DMS53 (cell line): ENCODE measurements around the gene IRF2BPL.

ENCODE experiments used
- DNase-seq: peaks from one replicate; lab custom pipeline; 2025; lab: John Stamatoyannopoulos, UW

The IRF2BPL gene

DNA sequence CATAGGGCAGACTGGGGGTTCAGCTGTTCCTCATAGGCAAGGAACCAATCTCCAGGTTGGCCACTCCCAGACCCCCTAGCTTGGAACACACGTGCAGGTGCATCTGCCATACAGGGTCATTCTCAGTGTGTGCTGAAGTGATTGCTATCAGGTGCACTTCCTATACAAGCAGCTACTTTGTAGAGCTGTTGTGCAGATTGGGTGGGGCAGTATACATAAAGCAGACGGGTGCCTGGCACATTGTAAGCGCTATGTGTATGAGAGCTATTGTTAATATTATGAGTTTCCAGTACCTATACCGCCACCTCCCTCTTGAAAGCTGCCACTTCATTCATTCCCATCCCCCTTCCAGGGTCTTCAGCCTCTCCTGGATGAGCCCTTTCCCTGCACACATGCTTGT, 17.3 kb downstream of the IRF2BPL start:
- DNase-seq = no peak

DNA sequence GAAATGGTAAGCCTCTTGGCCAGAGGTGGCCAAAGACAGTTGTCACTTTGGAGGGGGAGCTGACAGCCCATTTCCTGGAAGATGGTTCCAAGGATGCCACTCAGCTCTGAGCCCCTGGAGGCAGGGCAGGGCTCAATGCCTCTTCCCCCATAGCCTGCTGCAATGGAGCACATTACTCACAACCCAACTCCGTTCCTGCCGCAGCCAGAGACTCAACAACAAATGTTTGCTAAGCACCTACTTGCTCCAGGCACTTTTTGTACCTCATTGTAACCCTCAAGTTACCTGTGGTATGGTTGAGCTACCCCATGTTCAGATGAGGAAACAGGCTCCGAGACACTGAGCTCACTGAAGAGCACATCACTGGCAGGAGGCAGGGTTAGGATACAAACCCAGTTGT, 19.5 kb downstream of the IRF2BPL start:
- no peak for DNase-seq

DNA sequence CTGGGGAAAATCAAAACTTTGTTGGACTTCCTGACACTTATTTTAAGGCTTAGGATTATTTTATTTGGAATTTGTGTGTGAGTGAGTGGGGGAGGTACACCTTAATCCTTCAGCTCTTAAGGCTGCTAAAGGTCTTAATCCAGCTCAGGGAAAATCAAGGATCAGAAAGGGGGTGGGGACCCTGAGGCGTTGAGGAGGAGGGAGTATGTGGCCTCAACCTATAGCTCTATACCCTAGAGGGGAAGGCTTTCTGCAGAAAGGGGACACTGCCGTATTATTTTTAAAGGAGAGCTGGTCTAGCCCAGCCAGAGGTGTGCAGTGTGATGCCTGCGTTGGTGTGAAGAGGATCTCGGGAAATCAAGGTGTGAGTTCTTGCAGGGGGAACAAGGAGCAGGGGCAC, 20.0 kb downstream of the IRF2BPL start:
- DNase-seq = no peak

DNA sequence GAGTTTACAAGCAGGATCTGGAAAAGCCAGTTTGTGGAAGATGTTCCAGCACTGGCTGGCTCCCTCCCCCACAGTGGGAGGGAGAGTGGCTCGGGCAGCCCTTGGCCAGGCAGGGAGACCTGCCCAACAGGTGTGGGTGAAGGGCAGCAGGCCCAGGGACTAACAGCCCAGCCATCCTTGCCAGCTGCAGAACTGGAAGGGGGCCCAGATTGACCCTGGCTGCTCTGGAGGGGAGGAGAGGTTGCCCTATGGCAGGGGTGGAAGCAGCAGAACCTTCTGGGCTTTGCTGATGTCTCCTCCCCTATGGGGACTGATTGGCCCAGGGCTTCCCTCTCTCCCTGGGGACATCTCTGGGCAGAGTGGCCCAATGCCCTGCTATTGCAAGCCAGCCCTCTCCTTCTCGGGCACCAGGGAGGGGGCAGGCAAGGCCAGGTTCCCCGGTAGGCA, 20.5 kb downstream of the IRF2BPL start:
- peak; percentile 96 for DNase-seq

DNA sequence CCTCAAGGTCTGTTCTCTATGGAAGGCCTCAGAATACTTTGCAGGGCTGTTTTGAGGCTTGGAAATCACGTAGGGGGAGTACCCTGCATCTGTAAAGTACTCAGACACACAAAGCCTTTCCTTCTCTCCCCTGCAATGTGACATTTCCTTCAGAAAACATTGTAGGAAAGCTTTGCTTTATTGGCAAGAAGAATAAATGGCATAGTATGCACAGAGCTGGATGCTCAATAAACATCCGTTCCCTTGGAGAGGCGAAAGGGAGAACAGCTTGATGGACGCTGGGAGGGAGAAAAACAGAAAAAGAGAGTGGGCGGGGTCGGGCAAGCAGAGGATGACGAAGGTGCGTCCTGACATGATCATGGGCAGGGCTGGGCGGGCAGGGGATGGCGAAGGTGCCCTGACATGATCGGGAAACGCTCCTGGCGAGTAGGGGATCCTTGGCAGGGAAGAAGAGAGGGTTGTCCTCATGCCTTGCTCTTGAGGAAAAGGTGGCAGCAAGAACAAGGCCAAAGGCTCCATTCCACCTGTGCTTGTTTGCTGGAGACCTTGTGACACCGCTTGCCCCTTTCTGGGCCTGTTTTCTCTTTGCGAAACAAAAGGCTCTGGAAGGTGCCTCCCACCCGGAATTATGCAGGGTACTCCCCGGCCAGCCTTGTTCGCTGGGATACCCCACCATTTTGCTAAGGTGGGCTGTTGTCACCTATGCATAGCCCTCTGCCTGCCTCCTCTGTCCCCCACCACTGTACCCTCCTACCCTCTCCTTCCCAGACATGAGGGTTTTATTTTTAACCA, 21.1 kb downstream of the IRF2BPL start:
- peak; percentile 85 for DNase-seq

DNA sequence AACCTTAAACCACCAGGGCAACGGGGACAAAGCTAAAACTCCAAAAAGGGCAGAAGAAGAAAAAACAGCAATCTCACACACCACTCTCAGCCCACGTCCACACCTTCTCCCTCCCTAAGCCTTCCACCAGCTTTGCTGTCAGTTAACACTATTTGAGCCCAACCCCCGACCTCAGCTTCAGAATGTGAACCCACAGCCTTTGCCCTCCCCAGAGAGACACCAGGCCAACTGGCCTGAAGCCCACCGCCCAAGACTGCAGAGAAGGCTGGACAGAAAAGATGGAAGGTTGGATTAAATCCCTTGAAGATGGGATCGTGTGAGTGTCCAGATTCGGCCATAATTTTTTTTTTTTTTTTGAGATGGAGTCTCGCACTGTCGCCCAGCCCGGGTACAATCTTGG, 22.4 kb downstream of the IRF2BPL start:
- DNase-seq = no peak

DNA sequence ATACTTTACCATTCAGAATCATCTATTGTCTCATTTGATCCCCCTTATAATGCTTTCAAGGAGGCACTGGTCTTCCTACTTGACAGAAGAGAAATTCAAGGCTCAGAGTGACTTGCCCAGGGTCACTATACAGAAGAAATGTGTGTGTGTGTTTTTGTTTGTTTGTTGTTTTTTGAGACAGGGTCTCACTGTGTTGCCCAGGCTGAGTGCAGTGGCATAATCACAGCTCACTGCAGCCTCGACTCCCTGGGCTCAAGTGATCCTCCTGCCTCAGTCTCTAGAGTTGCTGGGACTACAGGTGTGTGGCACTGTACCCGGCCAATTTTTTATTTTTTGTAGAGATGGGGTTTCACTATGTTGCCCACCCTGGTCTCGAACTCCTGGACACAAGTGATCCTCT, 22.9 kb downstream of the IRF2BPL start:
- DNase-seq = no peak

DNA sequence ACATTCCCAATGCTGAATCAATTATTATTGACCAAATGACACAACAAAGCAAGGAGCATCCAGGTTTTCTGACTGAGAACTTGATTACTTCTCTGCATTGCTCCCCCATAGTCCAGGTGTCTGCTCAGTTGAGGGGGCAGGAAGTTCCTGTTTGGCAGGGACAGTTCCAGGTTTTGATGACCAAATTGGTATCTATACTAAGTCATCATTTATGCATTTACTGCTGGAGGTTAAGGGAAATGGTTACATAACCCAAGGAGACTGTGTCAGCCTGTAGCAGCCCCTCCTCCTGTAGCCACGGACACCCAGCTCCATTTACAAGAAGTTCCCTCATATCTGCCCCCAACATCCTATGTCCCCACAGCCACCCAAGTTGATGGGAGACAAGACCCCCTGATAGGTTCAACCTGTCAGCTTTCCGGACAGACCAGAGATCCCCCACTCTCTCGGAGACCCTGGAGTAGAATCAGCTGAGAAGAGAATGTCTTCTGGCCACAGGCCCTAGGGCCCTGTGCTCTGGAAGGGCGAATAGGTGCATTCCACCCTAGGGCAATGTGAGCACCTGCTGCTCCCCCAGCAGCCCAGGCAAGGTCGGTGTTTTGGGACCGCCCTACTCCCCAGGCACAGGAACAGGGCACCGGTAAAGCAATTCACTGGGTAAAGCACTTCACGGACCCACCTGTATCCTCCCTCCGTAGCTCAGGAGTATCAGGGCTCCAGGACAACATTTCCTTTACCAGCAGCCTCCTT, 23.6 kb downstream of the IRF2BPL start:
- no peak for DNase-seq

DNA sequence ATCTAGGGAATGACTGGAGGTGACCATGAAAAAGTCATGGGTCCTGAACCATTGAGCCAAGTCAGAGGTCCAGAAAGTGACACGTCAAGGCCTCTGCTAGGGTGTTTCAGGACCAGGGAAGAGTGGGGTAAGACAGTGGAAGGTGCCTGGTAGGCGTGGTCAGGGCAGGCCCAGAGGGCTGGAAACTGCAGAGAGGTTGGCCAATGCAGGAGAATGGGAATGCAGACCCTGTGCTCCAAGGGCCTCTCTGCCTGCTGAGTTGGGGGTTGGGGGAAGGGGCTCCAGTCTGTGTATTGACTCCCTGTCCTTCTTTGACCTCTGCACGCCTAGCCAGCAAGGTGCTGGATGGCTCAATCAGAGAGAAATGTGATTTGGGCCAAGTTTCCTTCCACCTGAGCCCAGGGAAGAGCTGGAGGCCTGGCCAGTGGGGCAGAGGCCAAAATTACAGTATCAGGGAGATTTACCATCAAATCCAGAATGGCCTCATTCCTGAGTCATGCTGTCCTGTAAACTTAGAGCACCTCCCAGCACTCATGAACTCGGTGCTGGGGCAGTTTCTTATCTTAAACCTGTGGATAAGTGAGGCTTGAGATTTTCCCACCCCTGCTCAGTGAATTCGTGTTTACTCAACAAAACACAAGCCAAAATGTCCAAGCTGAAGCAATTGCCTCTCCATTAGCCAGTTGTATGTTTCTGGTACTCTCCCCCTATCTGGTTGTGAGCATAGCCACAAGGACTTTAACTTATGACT, 24.4 kb downstream of the IRF2BPL start:
- DNase-seq = no peak

DNA sequence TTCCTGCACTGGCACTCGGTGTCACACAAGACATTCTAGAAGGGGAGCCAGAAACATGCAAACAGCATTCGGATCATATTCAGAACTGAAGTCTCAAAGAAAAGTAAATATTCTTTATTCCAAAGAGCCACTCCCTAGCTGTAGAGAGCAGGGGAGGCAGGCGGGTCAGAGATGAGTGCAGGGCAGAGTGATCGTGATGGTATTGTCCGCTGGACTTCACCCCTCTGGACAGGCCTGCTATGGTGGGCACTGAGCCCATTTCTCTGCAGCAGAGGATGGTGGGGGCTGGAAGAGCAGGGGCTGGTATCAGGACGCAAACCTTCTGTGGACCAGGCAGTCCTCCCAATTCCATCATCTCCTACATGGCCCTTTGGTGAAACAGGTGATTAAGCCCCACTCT, 25.6 kb downstream of the IRF2BPL start:
- no peak for DNase-seq

DNA sequence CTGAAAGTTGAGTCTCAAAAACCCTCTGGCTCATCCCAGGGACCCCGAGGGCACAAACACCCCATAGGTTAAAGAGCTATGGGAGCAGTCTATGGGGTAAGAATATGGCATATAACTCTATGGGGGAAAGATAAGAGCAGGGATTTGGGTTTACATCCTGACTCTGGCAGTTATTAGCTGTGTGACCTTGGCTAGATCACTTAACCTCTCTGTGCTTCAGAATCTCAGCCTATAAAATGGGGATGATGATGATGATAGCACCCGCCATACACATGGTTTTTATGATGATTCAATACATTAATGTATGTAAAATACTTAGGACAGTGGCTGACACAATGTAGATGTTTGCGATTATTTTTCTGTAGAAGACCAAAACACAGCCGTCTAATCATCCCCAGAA, 26.2 kb downstream of the IRF2BPL start:
- DNase-seq = no peak

DNA sequence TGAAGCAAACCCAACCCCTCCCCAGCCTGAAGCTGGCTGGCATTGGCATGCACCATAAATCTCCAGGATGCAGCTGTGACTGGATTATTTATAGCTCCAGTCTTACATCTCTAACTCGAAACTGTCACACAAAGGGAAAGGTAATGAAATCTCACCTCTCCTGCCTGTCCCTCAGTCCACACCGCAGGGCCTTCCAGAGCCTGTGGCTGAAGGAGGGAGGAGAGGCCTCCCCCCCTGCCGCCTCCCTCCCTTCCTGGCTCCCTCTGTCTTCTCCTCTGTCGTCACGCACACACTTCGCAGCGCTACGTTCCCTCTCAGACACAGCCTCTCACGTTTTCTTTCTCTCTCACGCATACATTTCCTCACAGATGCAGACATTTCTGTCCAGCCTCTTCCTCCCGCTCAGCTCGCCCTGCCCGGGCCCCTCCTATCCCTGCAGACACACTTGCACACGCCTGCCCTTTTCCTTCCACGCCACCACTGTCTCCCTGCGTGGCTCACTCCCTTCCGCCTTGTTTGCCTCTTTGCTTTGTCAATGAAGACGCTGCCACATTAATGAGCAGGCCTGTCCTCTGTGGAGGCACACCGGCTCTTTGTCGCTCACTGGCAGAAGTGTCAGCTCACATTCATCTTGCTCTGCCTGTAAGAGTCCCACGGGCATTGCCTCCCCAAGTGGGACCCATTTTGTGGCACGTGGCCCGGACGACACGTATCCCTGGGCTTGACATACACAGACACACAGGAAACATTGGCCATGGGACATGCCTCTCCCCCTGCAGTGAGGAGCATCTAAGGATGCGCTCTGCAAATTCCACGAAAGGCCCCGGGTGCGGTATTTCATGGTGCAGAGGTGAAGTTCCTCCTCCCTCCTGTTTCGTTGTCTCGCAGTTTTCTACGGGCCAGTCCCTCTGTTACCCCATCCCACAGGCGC, 27.9 kb downstream of the IRF2BPL start:
- DNase-seq = peak; percentile 82

DNA sequence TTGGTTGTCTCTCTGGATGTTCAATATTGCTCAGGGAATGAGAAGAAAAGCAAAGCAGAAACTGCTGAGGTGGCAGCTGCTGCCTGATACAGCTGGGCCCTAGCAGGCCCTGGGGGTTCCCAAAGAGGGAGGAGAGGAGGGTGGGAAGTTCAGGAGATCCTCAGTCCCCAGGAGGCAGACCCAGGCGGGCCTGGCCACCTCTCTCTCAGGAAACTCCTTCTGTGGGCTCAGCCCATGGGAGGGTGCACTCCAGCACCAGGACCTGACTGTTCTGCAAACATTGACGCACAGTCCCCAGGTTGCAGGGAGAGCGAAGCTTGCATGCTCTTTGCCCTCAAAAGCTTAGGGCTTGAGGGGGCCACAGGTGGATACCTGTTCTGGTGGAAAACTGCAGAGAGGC, 29.6 kb downstream of the IRF2BPL start:
- DNase-seq = peak; percentile 36

DNA sequence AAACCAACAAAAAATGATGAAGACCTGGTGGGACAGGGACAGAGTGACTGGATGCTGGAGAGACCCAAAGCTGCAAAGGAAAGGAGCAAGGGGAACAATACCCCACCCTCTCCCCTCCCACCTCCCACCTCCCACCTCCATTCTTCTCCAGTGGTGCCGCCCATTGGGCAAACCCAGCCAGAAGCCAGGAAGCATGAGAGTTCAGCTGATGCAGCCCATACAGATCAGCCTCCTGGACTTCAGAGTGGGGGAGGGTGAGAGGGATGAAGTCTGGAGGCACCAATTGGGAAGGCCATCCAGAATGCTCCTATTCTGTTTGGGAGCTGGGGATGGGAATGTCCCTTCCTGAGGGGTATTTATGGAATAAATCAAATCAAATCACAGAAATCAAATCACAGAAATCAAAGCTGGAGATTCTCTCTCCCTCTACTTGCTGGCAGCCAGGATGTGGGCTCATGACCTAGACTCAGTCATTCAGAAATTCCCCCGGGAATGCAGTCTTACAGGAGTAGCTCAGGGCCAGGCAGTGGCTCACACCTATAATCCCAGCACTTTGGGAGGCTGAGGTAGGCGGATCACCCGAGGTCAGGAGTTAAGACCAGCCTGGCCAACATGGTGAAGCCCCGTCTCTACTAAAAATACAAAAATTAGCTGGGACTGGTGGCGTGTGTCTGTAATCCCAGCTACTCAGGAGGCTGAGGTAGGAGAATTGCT, 31.1 kb downstream of the IRF2BPL start:
- no peak for DNase-seq

DNA sequence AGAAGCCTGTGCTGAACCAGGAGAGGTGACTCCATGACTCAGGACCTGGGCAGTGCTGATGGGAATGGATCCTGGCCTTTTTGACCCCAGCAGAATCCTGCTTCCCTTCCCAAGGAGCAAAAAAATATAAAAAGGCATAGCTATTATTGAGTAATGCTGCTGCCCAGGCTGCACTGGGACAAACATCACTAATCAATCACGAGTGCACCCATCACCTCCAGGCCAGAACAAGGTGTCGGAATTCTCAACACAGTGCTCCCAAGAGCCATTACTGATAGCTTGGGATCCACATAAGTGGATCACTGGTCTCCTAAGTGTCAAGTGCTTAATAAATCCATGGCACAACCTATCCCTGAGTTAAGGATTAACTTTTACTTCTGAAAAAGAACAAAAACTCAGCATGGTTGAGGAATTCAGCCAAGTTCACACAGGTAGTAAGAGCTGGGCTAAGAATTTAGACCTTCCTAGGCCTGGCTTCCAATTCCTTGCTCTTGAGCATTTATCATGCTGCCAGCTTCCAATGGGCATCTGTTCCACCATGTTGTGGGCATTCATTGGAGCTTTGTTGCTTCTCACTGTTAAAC, 31.9 kb downstream of the IRF2BPL start:
- DNase-seq = no peak

DNA sequence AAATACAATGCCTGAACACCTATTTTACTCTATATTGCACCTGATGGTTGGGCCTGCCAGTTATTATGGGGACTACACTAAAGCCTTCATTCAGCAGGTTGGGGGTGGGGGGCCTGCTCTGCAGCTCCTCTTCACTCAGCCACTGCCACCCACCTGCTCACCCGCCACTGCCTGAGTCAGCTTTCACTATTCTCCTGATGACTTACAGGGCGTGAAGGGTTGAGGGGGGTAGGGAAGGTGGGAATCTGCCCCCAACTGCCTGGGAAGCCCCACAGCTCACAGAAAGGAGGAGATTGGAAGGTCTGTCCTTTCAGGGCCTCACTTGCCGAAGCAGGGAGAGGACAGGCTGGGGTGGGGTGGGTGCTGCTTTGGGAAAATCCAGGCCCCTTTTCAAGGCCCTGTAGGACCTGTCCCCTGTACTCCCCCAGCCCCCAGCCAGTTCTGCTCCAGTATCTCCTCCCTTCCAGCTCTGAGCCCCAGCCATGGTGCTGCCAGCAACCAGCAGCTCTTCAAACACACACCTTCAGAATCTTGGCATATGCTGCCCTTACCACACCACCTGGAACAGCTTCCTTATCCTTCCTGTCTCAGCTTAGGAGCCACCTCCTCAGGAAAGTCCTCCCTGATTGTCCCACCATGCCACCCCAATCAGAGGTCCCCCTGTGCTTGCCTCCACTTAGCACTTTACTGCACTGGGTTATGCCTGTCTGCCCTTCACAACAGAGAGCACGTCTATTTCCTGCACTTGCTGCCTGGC, 33.1 kb downstream of the IRF2BPL start:
- no peak for DNase-seq

DNA sequence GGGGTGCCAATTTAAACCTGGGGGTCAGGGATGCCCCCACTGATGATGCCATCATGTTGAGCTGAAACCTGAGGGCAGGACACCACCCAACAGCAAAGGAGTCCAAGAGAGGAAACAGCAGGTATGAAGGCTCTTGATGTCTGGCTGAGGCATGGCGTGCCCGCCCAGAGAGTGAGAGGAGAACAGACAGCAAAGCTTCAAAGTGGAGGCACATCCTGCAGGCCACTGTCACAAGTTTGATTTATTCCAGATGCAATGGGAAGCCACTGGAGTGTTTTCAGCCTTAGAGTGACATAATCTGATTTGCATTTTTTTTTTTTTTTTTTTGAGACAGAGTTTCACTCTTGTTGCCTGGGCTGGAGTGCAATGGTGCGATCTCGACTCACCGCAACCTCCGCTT, 34.8 kb downstream of the IRF2BPL start:
- no peak for DNase-seq

DNA sequence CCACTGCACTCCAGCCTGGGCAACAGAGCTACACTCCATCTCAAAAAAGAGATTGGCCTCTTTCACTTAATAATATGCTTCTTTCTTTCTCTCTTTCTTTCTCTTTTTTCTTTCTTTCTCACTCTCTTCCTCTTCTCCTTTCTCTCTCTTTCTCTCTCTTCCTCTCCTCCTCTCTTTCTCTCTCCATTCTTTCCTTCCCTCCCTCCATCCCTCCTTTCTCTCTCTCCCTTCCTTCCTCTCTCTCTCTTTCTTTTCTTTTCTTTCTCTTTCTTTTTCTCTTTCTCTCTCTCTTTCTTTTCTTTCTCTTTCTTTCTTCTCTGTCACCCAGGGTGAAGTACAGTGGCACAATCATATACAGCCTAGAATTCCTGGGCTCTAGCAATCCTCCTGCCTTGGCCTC, 38.4 kb downstream of the IRF2BPL start:
- no peak for DNase-seq

DNA sequence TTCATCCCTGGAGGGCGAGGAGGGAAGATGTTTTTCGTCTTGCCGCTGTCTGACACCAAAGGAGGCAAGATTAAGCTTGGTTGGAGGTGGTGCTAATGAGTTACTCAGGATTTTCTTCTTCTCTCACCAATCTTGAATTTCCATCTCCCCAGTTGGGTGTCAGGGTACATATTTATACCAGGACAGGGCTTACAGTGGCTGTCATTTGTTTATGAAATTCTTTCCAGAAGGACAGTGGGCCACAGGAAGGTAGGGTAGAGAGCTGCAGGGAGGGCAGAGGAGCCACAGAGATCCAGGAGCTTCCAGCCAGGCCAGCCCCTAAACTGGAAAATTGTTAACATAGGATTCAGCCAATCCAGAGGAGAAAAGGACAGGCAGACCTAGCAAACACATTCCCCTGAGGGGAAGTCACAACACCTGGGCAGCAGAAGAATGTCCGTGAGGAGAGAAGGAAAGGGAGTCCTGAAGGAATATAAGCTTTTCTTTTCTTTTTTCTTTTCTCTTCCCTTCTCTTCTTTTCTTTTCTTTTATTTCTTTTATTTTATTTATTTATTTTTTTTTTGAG, 40.5 kb downstream of the IRF2BPL start:
- no peak for DNase-seq

DNA sequence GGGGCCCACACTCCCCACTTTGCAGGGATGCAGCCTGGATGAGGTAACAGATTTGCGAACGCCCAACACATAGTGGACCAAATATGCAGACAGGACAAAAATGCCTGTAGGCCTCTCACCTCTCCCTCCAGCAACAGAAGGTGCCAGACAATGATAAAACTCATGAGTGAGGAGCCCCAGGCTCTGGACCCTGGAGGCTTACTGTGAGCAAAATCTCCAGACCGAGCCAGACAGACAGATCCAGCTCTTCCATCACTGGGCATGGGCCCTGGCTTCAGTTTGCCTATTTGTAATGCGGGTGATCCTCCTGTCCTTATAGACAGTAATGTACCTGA, 42.3 kb downstream of the IRF2BPL start:
- no peak for DNase-seq
